HG02981 (cell line): Measurements from ENCODE around the gene SORCS2.

Source experiments
- ATAC-seq: cut with Tn5 transposase; IDR thresholded peaks from one replicate; pipeline ENCODE4 v1.9.1; 2021; ENCODE audit warnings: mild to moderate bottlenecking, moderate library complexity; ENCODE audit not compliant: unreplicated experiment

Gene SORCS2

GRCh38 chr4:7514789-7515188, 322.5 kb downstream of the SORCS2 start:
- ATAC-seq: no peak

- ATAC-seq: no peak
Measured at GRCh38 chr4:7515390-7515902, 323.1 kb downstream of the SORCS2 start.

- ATAC-seq: no peak
Measured at GRCh38 chr4:7516096-7516772, 323.9 kb downstream of the SORCS2 start.

- ATAC-seq: no peak
Measured at GRCh38 chr4:7516773-7517144, 324.4 kb downstream of the SORCS2 start.

- ATAC-seq: no peak
Measured at GRCh38 chr4:7518871-7519637, 326.7 kb downstream of the SORCS2 start.

- no peak for ATAC-seq
Measured at GRCh38 chr4:7519638-7520376, 327.5 kb downstream of the SORCS2 start.

- no peak for ATAC-seq
Measured at GRCh38 chr4:7521666-7522065, 329.3 kb downstream of the SORCS2 start.

GRCh38 chr4:7522452-7523220, 330.3 kb downstream of the SORCS2 start:
- ATAC-seq: no peak

- ATAC-seq: no peak
Measured at GRCh38 chr4:7523526-7523925, 331.2 kb downstream of the SORCS2 start.

- ATAC-seq: no peak
Measured at GRCh38 chr4:7524064-7524682, 331.8 kb downstream of the SORCS2 start.

GRCh38 chr4:7524843-7525242, 332.5 kb downstream of the SORCS2 start:
- ATAC-seq: no peak

GRCh38 chr4:7526491-7526890, 334.2 kb downstream of the SORCS2 start:
- ATAC-seq: no peak

- ATAC-seq: no peak
Measured at GRCh38 chr4:7526929-7527535, 334.7 kb downstream of the SORCS2 start.

GRCh38 chr4:7529368-7530080, 337.2 kb downstream of the SORCS2 start:
- ATAC-seq: no peak

GRCh38 chr4:7530082-7530481, 337.7 kb downstream of the SORCS2 start:
- no peak for ATAC-seq

GRCh38 chr4:7530932-7531639, 338.7 kb downstream of the SORCS2 start:
- no peak for ATAC-seq

- ATAC-seq: no peak
Measured at GRCh38 chr4:7531640-7531994, 339.3 kb downstream of the SORCS2 start.

- no peak for ATAC-seq
Measured at GRCh38 chr4:7532043-7532442, 339.7 kb downstream of the SORCS2 start.

- ATAC-seq: no peak
Measured at GRCh38 chr4:7533267-7533666, 340.9 kb downstream of the SORCS2 start.
